CD4-positive, alpha-beta T cell treated with Interleukin-21 for 1 hour (primary cell): Measurements from ENCODE around the gene HYAL3.

Source experiments
- DNase-seq: peaks from one replicate; pipeline ENCODE4 v3.0.0-alpha.2; 2020

HYAL3 gene

GRCh38 chr3:50327943-50328691, 28.9 kb upstream of the HYAL3 start, which contains the start of gene TUSC2:
TSS of gene TUSC2 (minus strand) at chr3:50328223. CDS start at chr3:50328099, 124 bp downstream.
- DNase-seq, result peak; percentile 96

GRCh38 chr3:50327129-50327528, 27.9 kb upstream of the HYAL3 start:
- DNase-seq, result no peak

GRCh38 chr3:50326182-50326541, 27.0 kb upstream of the HYAL3 start:
- DNase-seq, result no peak

DNA sequence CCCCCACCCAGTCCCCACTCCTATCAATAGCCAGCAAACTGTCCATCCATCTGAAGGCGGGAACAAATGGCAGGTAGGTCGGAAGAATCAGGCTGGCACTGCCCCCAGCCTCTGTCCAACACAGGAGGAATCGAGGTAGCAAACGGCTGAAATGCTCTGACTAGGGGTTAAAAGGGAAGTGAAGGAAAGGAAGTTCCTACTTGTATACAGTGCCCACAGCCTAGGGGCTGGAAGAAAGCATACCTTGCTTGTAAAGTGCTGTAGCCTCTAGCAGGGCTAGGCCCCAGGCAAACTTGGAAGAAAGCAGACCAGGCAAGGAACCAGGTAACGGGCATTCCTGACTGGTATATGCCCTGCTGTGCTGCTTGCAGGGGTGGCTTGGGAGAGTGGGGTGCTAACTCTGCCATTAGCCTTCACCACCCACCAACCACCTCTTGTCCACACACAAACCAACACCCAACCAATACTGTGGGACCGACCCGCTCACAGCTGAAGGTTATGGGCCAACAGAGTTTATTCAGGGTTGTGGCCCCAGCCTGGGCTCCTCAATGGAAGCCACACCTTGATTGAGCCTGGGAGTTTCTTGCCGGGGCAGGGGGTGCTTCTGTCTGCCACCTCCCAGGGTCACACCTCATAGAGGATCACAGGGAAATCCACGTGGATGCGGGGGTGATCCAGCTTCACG, 26.4 kb upstream of the HYAL3 start:
- DNase-seq, result no peak

- DNase-seq, result no peak
These were observed 25.9 kb upstream of the HYAL3 start for GRCh38 chr3:50325113-50325480.

GRCh38 chr3:50324351-50325112, 25.3 kb upstream of the HYAL3 start:
- DNase-seq, result peak; percentile 71

GRCh38 chr3:50323614-50324199, 24.5 kb upstream of the HYAL3 start:
- DNase-seq, result no peak

DNA sequence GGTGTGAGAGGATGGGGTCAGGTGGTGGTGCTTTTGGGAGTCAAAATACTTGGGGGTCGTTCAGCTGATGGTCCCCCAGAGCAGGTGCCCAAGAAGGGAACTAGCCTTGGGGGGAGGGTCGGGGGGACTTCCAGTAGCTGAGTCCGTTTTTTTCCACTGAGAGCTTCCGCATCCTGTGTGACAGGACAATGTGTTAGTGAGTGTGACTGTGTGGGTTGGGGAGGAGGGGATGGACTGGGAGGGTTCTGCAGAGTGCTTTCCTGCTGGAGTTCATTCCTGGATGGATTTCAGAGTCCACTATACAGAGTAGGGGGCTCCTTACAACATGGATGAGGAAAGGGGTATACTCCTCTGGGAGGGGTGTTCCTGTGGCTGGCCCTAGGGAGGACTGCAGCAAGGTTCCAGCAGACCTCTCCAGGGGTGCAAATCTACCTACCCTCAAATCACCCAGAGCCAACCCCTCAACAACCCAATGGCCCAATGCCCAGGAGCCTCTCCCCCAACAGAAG, 23.9 kb upstream of the HYAL3 start:
- DNase-seq, result no peak

GRCh38 chr3:50322386-50323091, 23.3 kb upstream of the HYAL3 start, which contains the start of gene HYAL2:
TSS of gene HYAL2 (minus strand) at chr3:50322745. CDS start at chr3:50320489, 2,256 bp downstream.
- DNase-seq, result no peak

GRCh38 chr3:50322115-50322385, 22.8 kb upstream of the HYAL3 start:
- no peak for DNase-seq

GRCh38 chr3:50321336-50322114, 22.3 kb upstream of the HYAL3 start:
- peak; percentile 87 for DNase-seq

DNA sequence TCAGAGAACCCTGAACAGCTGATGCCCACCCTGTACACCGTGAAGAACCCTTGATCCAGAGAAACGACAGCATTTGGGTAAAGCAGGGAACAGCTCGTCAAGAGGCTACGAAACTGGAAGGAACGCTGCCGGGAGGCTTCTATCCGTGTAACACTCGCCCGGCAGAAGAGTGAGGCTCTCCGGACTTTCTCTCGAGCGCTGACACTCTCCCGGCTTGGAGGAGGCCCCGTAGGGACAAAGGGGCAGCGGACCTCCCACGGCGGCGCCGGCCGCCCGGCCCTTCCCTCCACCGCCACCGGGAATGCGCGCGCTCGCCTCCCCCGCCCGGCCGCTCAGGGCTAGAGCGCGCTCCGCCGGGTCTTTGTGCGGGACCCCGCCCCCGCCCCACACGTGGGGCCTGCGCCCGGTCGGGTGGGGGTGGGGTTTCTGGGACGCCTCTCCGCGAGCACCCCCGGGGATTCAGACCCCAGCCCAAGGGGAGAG, 21.7 kb upstream of the HYAL3 start:
- DNase-seq, result peak; percentile 65

- no peak for DNase-seq
These were observed 20.9 kb upstream of the HYAL3 start for GRCh38 chr3:50319894-50320625.

GRCh38 chr3:50319181-50319893, 20.1 kb upstream of the HYAL3 start:
- no peak for DNase-seq

GRCh38 chr3:50318615-50319014, 19.4 kb upstream of the HYAL3 start:
- no peak for DNase-seq

GRCh38 chr3:50318163-50318562, 19.0 kb upstream of the HYAL3 start:
- DNase-seq, result no peak

DNA sequence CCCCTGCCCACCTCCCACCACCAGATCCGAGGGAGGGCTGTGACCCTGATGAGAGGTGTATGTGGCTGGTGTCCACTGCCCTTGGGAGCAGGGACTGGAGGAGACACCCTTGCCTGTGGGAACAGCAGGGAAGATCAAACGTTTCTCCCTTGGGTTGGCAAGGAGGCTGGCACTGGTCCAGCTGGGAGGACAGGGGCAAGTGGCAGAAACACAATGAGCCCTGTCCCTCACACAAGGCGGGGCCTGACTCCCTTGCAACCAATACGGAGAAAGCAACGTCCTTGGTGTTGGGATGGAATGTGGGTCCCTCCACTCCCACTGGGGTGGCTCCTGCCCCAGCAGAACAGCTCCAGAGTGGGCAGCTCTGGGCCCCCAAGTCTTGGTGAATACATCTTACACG, 18.1 kb upstream of the HYAL3 start:
- DNase-seq, result no peak

GRCh38 chr3:50316657-50317242, 17.5 kb upstream of the HYAL3 start:
- peak; percentile 77 for DNase-seq

GRCh38 chr3:50314816-50315215, 15.6 kb upstream of the HYAL3 start:
- no peak for DNase-seq

DNA sequence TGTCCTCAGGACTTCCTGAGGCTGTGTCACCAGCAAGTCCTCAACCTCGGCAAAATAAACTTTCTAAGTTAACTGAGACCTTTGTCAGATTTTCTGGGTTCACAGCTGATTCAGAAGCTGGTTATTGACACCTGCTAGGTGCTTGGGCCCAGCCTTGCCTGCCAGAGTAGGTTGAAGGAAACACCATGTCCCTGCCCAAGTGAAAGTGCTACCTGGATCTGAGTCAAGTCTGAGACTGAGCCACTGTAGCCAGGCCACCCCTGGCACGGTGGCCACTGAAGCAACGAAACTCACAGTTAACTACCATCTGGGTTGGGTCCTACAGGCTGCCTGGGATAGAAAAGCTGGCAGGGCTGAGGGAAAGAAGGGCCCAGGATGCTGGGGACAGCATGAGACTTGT, 15.1 kb upstream of the HYAL3 start:
- DNase-seq, result no peak
